Astrocyte of the spinal cord (primary cell): ENCODE measurements around the gene DMRTC1B.
A peak's percentile ranks its signal among the peaks of the same experiment; 100 is the strongest.
"Not testable (repeated sequence)": the region's sequence is repeated elsewhere in the genome, so short reads cannot be mapped to it uniquely, and the experiment has no call there.

Experiments used
- DNase-seq: peaks from one replicate; pipeline ENCODE4 v3.0.0; 2011; ENCODE audit warnings: low read depth, low spot score
- H3K4me3 ChIP-seq: 2 replicates; pipeline ENCODE4 v1.5.1; 2011; ENCODE audit warnings: low read depth, mild to moderate bottlenecking, low read length, moderate library complexity
- CTCF ChIP-seq: IDR thresholded peaks from 2 replicates; pipeline ENCODE4 v1.5.1; 2012; ENCODE audit warnings: low read depth, mild to moderate bottlenecking, low read length, inconsistent platforms
- in situ Hi-C: cut with HindIII; loops from 2 replicates; pipeline ENCODE4 v1.10.0; 2017; ENCODE audit warnings: low sequenced_read_pairs

DMRTC1B gene

DNA sequence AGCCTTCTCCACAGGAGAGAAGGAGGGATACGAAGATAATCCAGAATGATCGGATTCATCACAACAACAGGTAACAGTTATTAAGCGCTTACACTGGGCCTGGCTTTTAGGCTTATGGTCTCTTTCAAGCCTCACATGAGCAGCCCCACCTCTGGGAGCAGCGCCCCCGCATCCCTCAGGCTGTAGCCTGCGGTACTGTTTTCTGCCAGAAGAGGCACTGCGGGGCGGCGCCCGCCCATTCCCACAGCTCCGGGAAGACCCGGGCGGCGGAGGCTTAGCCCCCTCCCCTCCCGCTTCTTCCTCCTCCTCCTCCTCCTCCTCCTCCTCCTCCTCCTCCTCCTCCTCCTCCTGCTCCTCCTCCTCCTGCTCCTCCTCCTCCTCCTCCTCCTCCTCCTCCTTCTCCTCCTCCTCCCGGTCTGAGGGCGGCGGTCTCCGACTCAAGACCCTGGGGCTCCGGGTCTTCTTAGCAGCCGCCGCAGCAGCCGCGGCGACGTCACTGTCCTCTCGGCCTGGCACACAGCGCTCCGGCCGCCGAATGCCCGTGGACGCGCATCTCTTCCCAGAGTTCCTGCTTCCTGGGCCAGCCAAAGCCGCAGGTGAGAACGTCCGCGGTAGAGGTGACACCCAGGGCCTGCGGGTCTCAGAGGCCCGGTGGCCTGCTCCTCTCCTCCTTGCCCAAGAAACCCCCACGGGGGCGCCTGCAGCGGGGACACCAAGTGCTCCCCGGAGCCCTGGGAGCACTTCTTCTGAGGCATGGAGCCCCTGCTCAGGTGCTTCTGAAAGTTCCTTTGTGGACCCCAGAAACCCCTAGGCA lies at the start of gene DMRTC1B:
TSS of gene DMRTC1B (plus strand) at position 238 of the 814 bp plus-strand sequence. CDS start 68,246 bp downstream, outside the sequence.
- H3K4me3 ChIP-seq, DNase-seq, in situ Hi-C loops: not testable (repeated sequence)

GRCh38 chrX:72727846-72728245 lies 48.8 kb upstream of the DMRTC1B start:
- no peak overlapping the region for H3K4me3 ChIP-seq
- TF ChIP-seq CTCF, result no peak
- in situ Hi-C loops, result no loop called here
- no peak for DNase-seq

DNA sequence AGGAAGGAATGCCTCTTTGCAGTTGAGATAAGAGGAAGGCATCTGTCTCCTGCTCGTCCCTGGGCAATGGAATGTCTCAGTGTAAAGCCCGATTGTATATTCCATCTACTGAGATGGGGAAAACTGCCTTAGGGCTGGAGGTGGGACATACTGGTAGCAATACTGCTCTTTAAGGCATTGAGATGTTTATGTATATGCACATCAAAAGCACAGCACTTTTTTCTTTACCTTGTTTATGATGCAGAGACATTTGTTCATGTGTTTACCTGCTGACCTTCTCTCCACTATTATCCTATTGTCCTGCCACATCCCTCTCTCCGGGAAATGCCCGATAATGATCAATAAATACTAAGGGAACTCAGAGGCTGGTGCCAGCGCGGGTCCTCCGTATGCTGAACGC lies 43.1 kb upstream of the DMRTC1B start:
- DNase-seq, H3K4me3 ChIP-seq, in situ Hi-C loops: not testable (repeated sequence)

GRCh38 chrX:72735561-72735960 lies 41.1 kb upstream of the DMRTC1B start:
- in situ Hi-C loops, result no loop called here
- TF ChIP-seq CTCF, result no peak
- peak; percentile 18 for DNase-seq
- no peak overlapping the region for H3K4me3 ChIP-seq

DNA sequence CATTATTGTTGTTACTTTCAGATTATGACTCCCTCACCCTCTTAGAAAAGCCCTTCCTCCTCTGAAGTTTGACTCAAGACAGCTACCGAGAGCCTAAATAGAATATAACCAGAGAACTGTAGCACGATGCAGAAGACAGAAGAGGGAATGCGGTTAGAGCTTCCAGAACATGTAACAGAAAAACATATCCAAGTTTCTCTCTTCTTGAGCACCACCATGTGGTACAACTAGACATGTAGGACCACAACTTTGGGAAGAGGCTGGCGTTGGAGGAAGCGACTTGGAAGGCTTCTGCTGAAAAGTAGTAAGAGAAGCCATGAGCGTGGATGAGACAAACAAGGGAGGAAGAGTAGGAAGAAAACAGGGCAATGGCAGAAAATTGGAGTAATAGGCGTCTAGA lies 31.1 kb upstream of the DMRTC1B start:
- H3K4me3 ChIP-seq, DNase-seq, in situ Hi-C loops: not testable (repeated sequence)

GRCh38 chrX:72748545-72748944 lies 28.1 kb upstream of the DMRTC1B start:
- not testable (repeated sequence) for DNase-seq

DNA sequence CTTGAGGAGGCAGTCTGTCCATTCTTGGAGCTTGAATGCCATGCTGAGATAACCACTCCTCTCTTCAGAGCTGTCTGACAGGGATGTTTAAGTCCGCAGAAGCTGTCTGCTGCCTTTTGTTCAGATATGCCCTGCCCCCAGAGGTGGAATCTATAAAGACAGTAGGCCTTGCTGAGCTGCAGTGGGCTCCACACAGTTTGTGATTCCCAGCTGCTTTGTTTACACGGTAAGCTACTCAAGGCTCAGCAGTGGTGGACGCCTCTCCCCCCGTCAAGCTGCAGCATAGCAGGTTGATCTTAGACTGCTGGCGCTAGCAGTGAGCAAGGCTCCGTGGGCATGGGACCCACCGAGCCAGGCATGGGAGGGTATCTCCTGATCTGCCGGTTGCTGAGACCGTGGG lies 16.2 kb upstream of the DMRTC1B start:
- DNase-seq, result not testable (repeated sequence)

More at GRCh38 chrX:72748545-72748944, 28.1 kb upstream of the DMRTC1B start:
- in situ Hi-C loops, H3K4me3 ChIP-seq: not testable (repeated sequence)

DNA sequence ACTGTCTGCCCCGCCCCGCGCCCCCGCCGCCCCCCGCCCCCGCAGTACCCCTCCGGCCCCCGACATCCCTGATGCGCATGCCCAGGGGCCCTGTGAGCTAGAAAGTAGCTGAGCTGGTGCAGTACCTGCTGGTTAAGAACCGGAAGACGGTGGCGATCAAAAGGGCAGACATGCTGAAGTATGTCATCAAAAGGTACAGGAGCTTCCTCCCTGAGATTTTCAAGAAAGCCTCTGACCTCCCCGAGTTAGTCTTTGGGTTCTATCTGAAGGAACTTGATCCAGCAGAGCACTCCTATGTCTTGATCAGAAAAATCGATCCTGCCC lies 739 bp downstream of the DMRTC1B start:
- DNase-seq, H3K4me3 ChIP-seq, in situ Hi-C loops: not testable (repeated sequence)

More for the DNA sequence above, 16.2 kb upstream of the DMRTC1B start:
- H3K4me3 ChIP-seq, in situ Hi-C loops: not testable (repeated sequence)

DNA sequence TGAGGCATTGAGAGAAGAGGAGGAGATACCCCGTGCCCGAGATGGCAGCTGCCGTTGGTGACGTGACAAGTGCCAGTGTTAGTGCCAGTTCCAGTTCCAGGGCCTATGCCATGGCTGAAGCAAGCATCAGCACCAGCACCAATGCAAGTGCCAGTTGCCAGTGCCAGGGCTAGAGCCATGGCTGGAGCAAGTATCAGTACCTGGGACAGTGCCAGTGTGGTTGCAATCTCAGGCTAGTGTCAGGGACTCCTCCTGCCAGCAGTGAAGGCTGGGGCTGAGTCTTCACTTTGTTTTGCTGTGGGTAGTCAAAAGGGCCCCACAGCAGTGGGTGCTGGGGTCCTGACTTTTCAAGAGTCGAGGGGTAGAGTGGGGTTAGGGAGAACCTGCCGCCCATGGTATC lies 1.5 kb downstream of the DMRTC1B start:
- in situ Hi-C loops, H3K4me3 ChIP-seq, DNase-seq: not testable (repeated sequence)

DNA sequence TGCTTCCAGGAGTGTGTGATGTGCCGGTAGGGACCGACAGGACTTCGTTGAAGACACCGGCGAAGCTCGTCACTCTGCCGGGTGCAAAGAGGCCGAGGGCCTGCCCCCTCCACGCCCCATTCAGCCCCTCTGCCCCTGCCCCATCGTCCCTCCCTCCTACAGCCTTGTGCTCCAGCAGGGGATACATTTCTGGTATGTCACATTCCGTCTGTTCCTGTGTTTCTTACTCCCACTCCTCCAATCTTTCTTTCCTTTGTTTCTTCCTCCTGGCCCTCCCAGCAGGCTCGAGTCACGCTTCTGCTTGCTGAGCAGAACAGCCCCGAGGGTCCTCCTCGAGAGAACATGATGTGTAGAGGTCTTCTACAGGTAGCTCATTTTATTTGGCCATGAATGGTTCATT lies 5.9 kb downstream of the DMRTC1B start, which contains the start of gene FAM236B:
TSS of gene FAM236B (minus strand) at position 101 of the 400 bp plus-strand sequence. CDS start at position 1, 100 bp downstream.
- H3K4me3 ChIP-seq, in situ Hi-C loops, DNase-seq: not testable (repeated sequence)

- DNase-seq, in situ Hi-C loops, H3K4me3 ChIP-seq: not testable (repeated sequence)
These were observed 6.8 kb downstream of the DMRTC1B start for GRCh38 chrX:72783365-72783936.

- H3K4me3 ChIP-seq, DNase-seq, in situ Hi-C loops: not testable (repeated sequence)
These were observed 7.3 kb downstream of the DMRTC1B start for GRCh38 chrX:72783964-72784363.

- H3K4me3 ChIP-seq, in situ Hi-C loops, DNase-seq: not testable (repeated sequence)
These were observed 11.5 kb downstream of the DMRTC1B start for GRCh38 chrX:72788142-72788541.

- DNase-seq, in situ Hi-C loops: not testable (repeated sequence)
These were observed 13.7 kb downstream of the DMRTC1B start for GRCh38 chrX:72790390-72790789.

GRCh38 chrX:72808110-72808509 lies 31.4 kb downstream of the DMRTC1B start, which contains the start of gene FAM236D:
FAM236D (minus strand) TSS chrX:72808210; CDS start chrX:72808110, 100 bp downstream.
- in situ Hi-C loops, DNase-seq, H3K4me3 ChIP-seq: not testable (repeated sequence)

More at GRCh38 chrX:72790390-72790789, 13.7 kb downstream of the DMRTC1B start:
- H3K4me3 ChIP-seq, result not testable (repeated sequence)
